ENCODE measurements around the gene MTARC1.

- TF ChIP-seq POLR2AphosphoS5 (IDR thresholded peaks at IDR 0.05; ENCODE audit: low read depth, low read length): no peak
- TF ChIP-seq REST (IDR thresholded peaks at IDR 0.05; ENCODE audit: insufficient read depth in 1 of 2, low read depth in 2 of 2, low read length in 2 of 2): no peak
- no peak for TF ChIP-seq TAF1 (IDR thresholded peaks at IDR 0.05; ENCODE audit: borderline replicate concordance, insufficient read depth, low read length)
- no peak for TF ChIP-seq FOXP2 (optimal IDR thresholded peaks at IDR 0.05; ENCODE audit: borderline replicate concordance, extremely low read depth, extremely low read length, insufficient read depth)
- no peak for TF ChIP-seq SIN3A (IDR thresholded peaks at IDR 0.05; ENCODE audit: borderline replicate concordance, insufficient read depth, low read length)
Measured at GRCh38 chr1:220784751-220785150, 2.0 kb upstream of the MTARC1 start.
